ENCODE data around the gene LMAN2L. TPM values are rescaled to one million over a fixed set of nuclear protein-coding genes. Genes with fewer than 3 reads are reported as not detected.
A peak's percentile ranks its signal among the peaks of the same experiment; 100 is the strongest.

Gene LMAN2L
- total RNA-seq, 1 experiment from 2014 or later, result 32.6 TPM

DNA sequence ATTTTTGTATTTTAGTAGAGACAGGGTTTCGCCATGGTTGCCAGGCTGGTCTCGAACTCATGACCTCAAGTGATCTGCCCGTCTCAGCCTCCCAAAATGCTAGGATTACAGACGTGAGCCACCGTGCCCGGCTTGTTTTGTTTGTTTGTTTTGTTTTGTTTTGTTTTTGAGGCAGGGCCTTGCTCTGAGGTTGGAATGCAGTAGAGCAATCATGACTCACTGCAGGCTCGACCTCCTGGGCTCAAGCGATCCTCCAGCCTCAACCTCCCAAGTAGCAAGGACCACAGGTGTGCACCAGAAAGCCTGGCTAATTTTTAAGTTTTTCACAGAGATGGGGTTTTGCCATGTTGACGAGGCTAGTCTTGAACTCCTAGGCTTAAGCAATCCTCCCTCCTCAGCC, 11.9 kb upstream of the LMAN2L start:
- intact Hi-C loops (cut with micrococcal nuclease; ENCODE audit: unreplicated experiment), result no loop called here
- no TSS peak for BruUV-seq (replicated peaks)
- no peak for TF ChIP-seq CTCF (IDR thresholded peaks at IDR 0.05; ENCODE audit: unreplicated experiment)
- H3K27me3 Mint-ChIP-seq (ENCODE audit: unreplicated experiment), result no peaks in the 10 kb centered on the region
- no peak overlapping the region for H3K27ac Mint-ChIP-seq (ENCODE audit: unreplicated experiment)
- CTCF ChIA-PET, result no interaction called here
- DNase-seq, result no peak
- H3K4me1 Mint-ChIP-seq (ENCODE audit: low read depth, unreplicated experiment), result no peaks in the 10 kb centered on the region
- no peaks in the 10 kb centered on the region for H3K36me3 Mint-ChIP-seq (ENCODE audit: insufficient read depth, unreplicated experiment)
- H3K4me3 Mint-ChIP-seq (ENCODE audit: low read depth, unreplicated experiment), result no peak overlapping the region
- H3K9me3 Mint-ChIP-seq (ENCODE audit: low read depth, unreplicated experiment), result no peaks in the 10 kb centered on the region

DNA sequence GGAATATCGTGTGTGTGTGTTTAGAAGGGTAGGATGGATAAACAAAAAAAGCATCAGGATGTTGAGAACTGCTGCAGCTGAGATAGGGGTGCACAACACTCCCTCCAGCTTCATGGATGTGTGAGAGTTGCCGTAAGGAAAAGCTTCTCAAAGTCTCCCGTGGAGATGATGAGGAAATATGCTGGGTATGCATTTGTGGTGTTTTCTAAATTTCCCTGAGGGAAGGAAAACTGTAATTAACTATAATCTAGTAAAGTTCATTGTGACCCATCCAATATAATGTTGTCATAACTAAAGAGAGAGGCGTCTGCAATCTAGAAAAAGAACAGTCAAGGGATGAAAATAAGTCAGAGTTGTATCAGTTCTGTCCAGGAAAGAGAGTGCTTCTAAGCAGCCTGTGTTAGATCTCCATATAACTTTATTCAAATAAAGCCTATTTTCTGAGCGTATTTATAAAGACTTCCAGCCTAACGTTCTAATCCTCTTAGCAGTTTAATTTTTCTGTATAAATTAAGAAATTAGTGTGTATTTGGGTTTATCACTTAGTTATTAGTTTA, 7.3 kb upstream of the LMAN2L start:
- no TSS peak for BruUV-seq (replicated peaks)
- CTCF ChIA-PET, result no interaction called here
- DNase-seq, result no peak

DNA sequence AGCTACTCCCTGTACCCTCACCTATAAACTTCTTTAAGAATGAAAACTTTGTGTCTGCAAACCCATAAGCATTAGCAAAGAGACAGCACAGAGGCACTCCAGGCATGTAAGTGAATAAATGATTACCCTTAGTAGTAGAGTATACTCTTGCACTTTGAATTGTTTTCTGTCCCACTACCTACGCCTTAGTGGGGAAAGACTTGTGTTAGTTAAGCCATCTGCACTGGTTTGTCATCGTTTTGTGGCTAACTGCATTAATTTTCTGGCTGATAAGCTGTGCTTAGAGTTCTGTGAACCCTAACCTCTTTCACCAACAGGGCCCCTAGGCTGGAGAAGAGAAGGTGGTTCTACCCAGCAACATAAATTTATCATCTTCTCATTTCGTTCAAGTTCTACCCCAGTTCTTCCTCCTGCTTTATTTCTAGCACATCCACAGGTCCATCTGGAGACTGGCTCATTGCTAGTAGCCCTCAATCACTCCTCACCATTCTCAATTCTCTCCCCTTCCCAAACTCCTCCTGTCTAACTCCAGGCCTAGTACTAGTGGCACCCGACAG, 710 bp downstream of the LMAN2L start:
- H3K27me3 Mint-ChIP-seq (ENCODE audit: unreplicated experiment), result peaks cover 11% of the 10 kb centered on the region
- intact Hi-C loops (cut with micrococcal nuclease; ENCODE audit: unreplicated experiment), result no loop called here
- H3K27ac Mint-ChIP-seq (ENCODE audit: unreplicated experiment), result peak overlapping the region; percentile 92
- H3K4me3 Mint-ChIP-seq (ENCODE audit: low read depth, unreplicated experiment), result peak overlapping the region; percentile 94
- peaks cover 27% of the 10 kb centered on the region for H3K36me3 Mint-ChIP-seq (ENCODE audit: insufficient read depth, unreplicated experiment)
- no peaks in the 10 kb centered on the region for H3K9me3 Mint-ChIP-seq (ENCODE audit: low read depth, unreplicated experiment)
- CTCF ChIA-PET, result no interaction called here
- peaks cover 18% of the 10 kb centered on the region for H3K4me1 Mint-ChIP-seq (ENCODE audit: low read depth, unreplicated experiment)
- TSS peak; percentile 38 for BruUV-seq (replicated peaks)
- no peak for TF ChIP-seq CTCF (IDR thresholded peaks at IDR 0.05; ENCODE audit: unreplicated experiment)
- DNase-seq, result no peak

More for the DNA sequence above, 7.3 kb upstream of the LMAN2L start:
- Mint-ChIP-seq H3K4me3 (ENCODE audit: low read depth, unreplicated experiment) (no peak overlapping the region), H3K27ac (ENCODE audit: unreplicated experiment) (no peak overlapping the region), H3K9me3 (ENCODE audit: low read depth, unreplicated experiment) (no peaks in the 10 kb centered on the region), H3K4me1 (ENCODE audit: low read depth, unreplicated experiment) (no peaks in the 10 kb centered on the region), H3K36me3 (ENCODE audit: insufficient read depth, unreplicated experiment) (no peaks in the 10 kb centered on the region), H3K27me3 (ENCODE audit: unreplicated experiment) (peaks cover 30% of the 10 kb centered on the region)
- intact Hi-C loops (cut with micrococcal nuclease; ENCODE audit: unreplicated experiment), result no loop called here
- TF ChIP-seq CTCF (IDR thresholded peaks at IDR 0.05; ENCODE audit: unreplicated experiment), result no peak

DNA sequence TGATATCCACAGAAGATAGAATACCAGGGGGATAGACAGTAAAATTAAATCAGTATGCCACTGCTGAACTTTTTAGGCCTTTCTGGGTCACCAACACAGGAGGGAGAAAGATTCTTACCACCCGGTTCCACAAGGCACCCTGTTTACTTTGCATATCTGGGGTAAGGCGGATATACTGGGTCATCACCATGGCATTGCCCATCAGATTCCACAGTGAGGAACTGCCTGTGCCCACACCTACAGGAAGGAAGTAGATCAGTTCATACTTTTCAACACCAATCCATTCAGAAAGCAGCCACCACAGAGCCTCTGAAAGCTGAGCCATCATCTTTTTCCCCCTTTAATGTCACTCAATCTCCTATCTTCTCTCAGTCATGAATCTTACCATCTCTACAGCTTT, 2.0 kb downstream of the LMAN2L start:
- intact Hi-C loops (cut with micrococcal nuclease; ENCODE audit: unreplicated experiment), result no loop called here
- Mint-ChIP-seq H3K9me3 (ENCODE audit: low read depth, unreplicated experiment) (no peaks in the 10 kb centered on the region), H3K4me1 (ENCODE audit: low read depth, unreplicated experiment) (peaks cover 18% of the 10 kb centered on the region), H3K27me3 (ENCODE audit: unreplicated experiment) (no peaks in the 10 kb centered on the region), H3K27ac (ENCODE audit: unreplicated experiment) (no peak overlapping the region), H3K4me3 (ENCODE audit: low read depth, unreplicated experiment) (no peak overlapping the region), H3K36me3 (ENCODE audit: insufficient read depth, unreplicated experiment) (peaks cover 28% of the 10 kb centered on the region)
- no peak for TF ChIP-seq CTCF (IDR thresholded peaks at IDR 0.05; ENCODE audit: unreplicated experiment)
- CTCF ChIA-PET, result no interaction called here
- no TSS peak for BruUV-seq (replicated peaks)
- DNase-seq, result no peak

Measured in Calu3 (cell line).